GM12878 (cell line): ENCODE data around the gene TIMM22. TPM values are rescaled to one million over a fixed set of nuclear protein-coding genes. Genes with fewer than 3 reads are reported as not detected.

Experiments
- ATAC-seq: fragments of 200-7000 bp; cut with Tn5 transposase; 3 replicates; pipeline ENCODE4 v1.9.1; 2020; ENCODE audit warnings: mild to moderate bottlenecking, moderate library complexity
- BruUV-seq: library from RNA; stranded (reverse); fragments of 400-500 nt; replicated peaks from 2 replicates; lab custom pipeline; 2021; lab: Mats Ljungman, UMichigan
- CTCF ChIA-PET: fragments of 300-600 bp; sonication (Branson Sonifier 250); formaldehyde crosslinking; extraction: SDS; loops from one replicate; lab custom pipeline; 2021; ENCODE audit warnings: inconsistent platforms; lab: Yijun Ruan, JAX
- POLR2A ChIA-PET: fragments of 350-600 bp; formaldehyde crosslinking; extraction: SDS; loops from one replicate; lab custom pipeline; 2021; ENCODE audit warnings: inconsistent platforms; lab: Charles Lee
- RAD21 ChIA-PET: fragments of 300-600 bp; sonication (Branson Sonifier 250); formaldehyde crosslinking; loops from one replicate; lab custom pipeline; 2023; ENCODE audit warnings: antibody characterized with exemption; ENCODE audit not compliant: unreplicated experiment; lab: Charles Lee
- SMC1A ChIA-PET: fragments of 300-600 bp; sonication (Branson Sonifier 250); formaldehyde crosslinking; loops from one replicate; lab custom pipeline; 2023; ENCODE audit not compliant: unreplicated experiment, uncharacterized antibody; lab: Charles Lee
- DNase-seq: peaks from one replicate; pipeline ENCODE4 v3.0.0-alpha.2; 2011; ENCODE audit warnings: low read depth, low spot score
- FAIRE-seq: peaks from 3 replicates; lab custom pipeline; 2011; peaks lifted over from hg19 to GRCh38; lab: Jason Lieb, UNC
- H2AFZ ChIP-seq: 2 replicates; pipeline ENCODE4 v1.6.0; 2011; ENCODE audit warnings: low read depth, low read length, control low read depth; ENCODE audit not compliant: control insufficient read depth
- H3K27ac ChIP-seq: 2 replicates; pipeline ENCODE4 v1.5.1; 2011; ENCODE audit warnings: control low read depth; ENCODE audit not compliant: control insufficient read depth, insufficient read depth
- H3K27me3 ChIP-seq, 2 experiments: replicated peaks in 1 of 2; 2 replicates each; pipeline versions ENCODE4 v1.6.0 to v1.6.1; 2011; ENCODE audit warnings: low read length in 1 of 2; ENCODE audit not compliant: control insufficient read depth in 2 of 2, insufficient read depth in 2 of 2
- H3K36me3 ChIP-seq, 2 experiments: 2 replicates each; pipeline ENCODE4 v1.5.1; 2011; ENCODE audit warnings: low read length in 1 of 2; ENCODE audit not compliant: control insufficient read depth in 2 of 2, insufficient read depth in 2 of 2
- H3K4me1 ChIP-seq: 2 replicates; pipeline ENCODE4 v1.6.1; 2011; ENCODE audit warnings: mild to moderate bottlenecking, low read length, moderate library complexity, mixed read lengths; ENCODE audit not compliant: control insufficient read depth, insufficient read depth
- H3K4me2 ChIP-seq: 2 replicates; pipeline ENCODE4 v1.6.0; 2011; ENCODE audit warnings: control low read depth; ENCODE audit not compliant: control insufficient read depth, insufficient read depth
- H3K4me3 ChIP-seq: fragments of 200-600 bp; sonication (generic); 2 replicates; pipeline ENCODE4 v1.5.1; 2016
- H3K79me2 ChIP-seq: 2 replicates; pipeline ENCODE4 v1.6.0; 2011; ENCODE audit warnings: low read length; ENCODE audit not compliant: control insufficient read depth, insufficient read depth
- H3K9ac ChIP-seq: 2 replicates; pipeline ENCODE4 v1.8.0; 2011; ENCODE audit warnings: low read length, control low read depth, mixed read lengths; ENCODE audit not compliant: control insufficient read depth, insufficient read depth
- H3K9me3 ChIP-seq: replicated peaks from 3 replicates; pipeline ENCODE4 v1.5.1; 2011; ENCODE audit warnings: mild to moderate bottlenecking, low read length; ENCODE audit not compliant: control insufficient read depth, insufficient read depth
- H4K20me1 ChIP-seq: 2 replicates; pipeline ENCODE4 v1.6.0; 2011; ENCODE audit not compliant: control insufficient read depth, insufficient read depth
- CEBPB ChIP-seq, 2 experiments: fragments of 150-350 bp in 1 of 2; IDR thresholded peaks; 2 replicates each; pipeline ENCODE4 v1.6.1; 2012 to 2014; ENCODE audit warnings: low read depth in 2 of 2, low read length in 2 of 2, borderline replicate concordance in 1 of 2, inconsistent platforms in 1 of 2
- CHD2 ChIP-seq: IDR thresholded peaks from 2 replicates; pipeline ENCODE4 v1.6.1; 2011; ENCODE audit warnings: low read depth, low read length, improper control_type of control experiment, borderline replicate concordance
- CREM ChIP-seq: IDR thresholded peaks from 2 replicates; pipeline ENCODE4 v1.6.1; 2014; ENCODE audit warnings: antibody characterized with exemption, low read depth
- JUND ChIP-seq: IDR thresholded peaks from 2 replicates; pipeline ENCODE4 v1.6.1; 2012; ENCODE audit warnings: low read depth, mild to moderate bottlenecking, low read length, improper control_type of control experiment, moderate library complexity
- MTA3 ChIP-seq: IDR thresholded peaks from 2 replicates; pipeline ENCODE4 v1.6.1; 2012; ENCODE audit warnings: low read length, inconsistent platforms, borderline replicate concordance
- NFYA ChIP-seq: IDR thresholded peaks from 2 replicates; pipeline ENCODE4 v1.6.1; 2011; ENCODE audit warnings: low read depth, mild to moderate bottlenecking, low read length, improper control_type of control experiment, borderline replicate concordance
- PAX5 ChIP-seq: IDR thresholded peaks from 2 replicates; pipeline ENCODE4 v1.6.1; 2011; ENCODE audit warnings: low read depth, low read length, borderline replicate concordance
- POLR2A ChIP-seq: IDR thresholded peaks from 2 replicates; pipeline ENCODE4 v1.6.1; 2011; ENCODE audit warnings: low read depth, mild to moderate bottlenecking, low read length
- SMAD5 ChIP-seq: IDR thresholded peaks from 2 replicates; pipeline ENCODE4 v1.6.1; 2016; ENCODE audit warnings: antibody characterized with exemption, low read depth
- SUZ12 ChIP-seq: fragments of 200-600 bp; sonication (generic); IDR thresholded peaks from one replicate; pipeline ENCODE4 v1.6.1; 2018; ENCODE audit warnings: antibody characterized with exemption, mild to moderate bottlenecking; ENCODE audit not compliant: unreplicated experiment
- WGBS: methylation state at CpG from one replicate; pipeline ENCODE4 v1.1.6; 2016; ENCODE audit warnings: low lambda C conversion rate; ENCODE audit not compliant: insufficient replicate concordance, insufficient coverage; ENCODE audit errors: missing lambda C conversion rate; 5-methylcytosine and 5-hydroxymethylcytosine counted together
- in situ Hi-C: fragments of 300-500 bp; cut with MboI; formaldehyde crosslinking; loops from 9 replicates; pipeline ENCODE4 v1.14.3; 2018; ENCODE audit warnings: mixed read lengths
- intact Hi-C: fragments of 100-400 bp; cut with micrococcal nuclease; formaldehyde crosslinking; loops from one replicate; pipeline ENCODE4 v1.14.2; 2022; ENCODE audit not compliant: unreplicated experiment
- polyA plus RNA-seq, 11 experiments: library from polyadenylated mRNA; depleted of rRNA in 4 of 11; unstranded in 6 of 11; stranded (reverse) in 5 of 11; fragments of >200 nt; fragmentation: Nextera tagmentation in 4 of 11; fragmentation: Illumina TruSeq in 1 of 11; extraction: Ambion mirVana in 4 of 11; extraction: Trizol in 1 of 11; gene quantifications; 1 replicate in 1 of 11; 2 replicates in 10 of 11; pipeline versions ENCODE4 v1.2.1 to v1.2.3, GENCODE V29; 2011 to 2016; ENCODE audit warnings: inconsistent platforms in 2 of 11, missing spikeins in 2 of 11, low read depth in 1 of 11
- total RNA-seq, 4 experiments: library from RNA; depleted of rRNA in 3 of 4; stranded (reverse); fragments of >200 nt in 3 of 4; fragmentation: Illumina TruSeq in 1 of 4; extraction: Trizol in 1 of 4; gene quantifications; 2 replicates each; pipeline versions ENCODE4 v1.2.1 to v1.2.3, GENCODE V29; 2013 to 2021
- TF ChIP-seq, protein P1 (sequence below): fragments of 450-650 bp; IDR thresholded peaks from 2 replicates; pipeline ENCODE4 v1.6.1; 2017; ENCODE audit warnings: borderline replicate concordance
- TF ChIP-seq, protein P2 (sequence below): fragments of 450-650 bp; IDR thresholded peaks from 2 replicates; pipeline ENCODE4 v1.6.1; 2018; ENCODE audit warnings: borderline replicate concordance, mild to moderate bottlenecking; ENCODE audit not compliant: partially characterized antibody

TIMM22 gene
- total and polyA plus RNA-seq, 10 of the 15 experiments (the other 5 are each of a cell fraction or from before 2014, with no cell fraction given), result 4.4 to 25.0 (median 10.6) TPM

DNA sequence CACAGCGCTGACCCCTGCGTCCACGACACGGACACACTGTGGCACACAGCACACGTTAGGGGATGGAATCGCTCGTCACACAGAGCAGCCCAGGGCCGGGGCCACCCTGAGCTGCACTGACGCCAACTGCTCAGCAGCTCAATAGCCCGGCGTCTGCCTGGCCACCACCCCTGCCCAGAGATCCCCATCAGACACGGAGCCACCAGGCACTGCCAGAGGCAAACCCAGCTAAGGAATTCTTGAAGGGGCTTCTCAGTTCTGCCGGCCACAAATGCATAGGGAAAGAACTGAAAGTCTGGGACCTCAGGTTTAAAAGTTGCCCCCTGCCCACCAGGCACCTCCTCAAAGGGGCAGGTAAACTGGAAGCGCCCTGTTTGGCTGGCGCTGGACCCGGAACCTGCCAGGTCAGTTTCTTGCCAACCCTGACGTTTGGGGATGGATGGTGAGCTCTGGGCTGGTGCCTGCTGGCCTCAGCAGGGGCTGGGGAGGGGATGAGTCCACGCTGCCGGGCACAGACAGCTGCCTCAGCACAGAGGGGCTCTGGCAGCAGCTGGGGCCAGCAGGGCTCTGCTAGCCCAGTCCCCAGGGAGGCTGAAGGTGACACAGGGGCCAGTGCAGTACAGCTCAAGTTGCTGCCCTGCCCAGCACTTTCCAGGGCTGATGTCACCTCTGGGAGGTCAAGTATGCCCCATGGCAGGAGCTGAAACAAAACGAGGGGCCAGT, 33.2 kb downstream of the TIMM22 start:
- POLR2A ChIA-PET, result interaction anchor here (0.5 kb wide), 1 partner anchor 364 kb away, joined by 3 read pairs; no protein-coding TSS in a partner anchor
- no peak for ATAC-seq
- Histone ChIP-seq H3K9ac (no peak overlapping the region), H3K27me3 (no peaks in the 10 kb centered on the region), H3K9me3 (no peaks in the 10 kb centered on the region), H3K79me2 (no peaks in the 10 kb centered on the region), H4K20me1 (no peaks in the 10 kb centered on the region), H2AFZ (no peak overlapping the region), H3K4me3 (no peak overlapping the region), H3K4me1 (no peaks in the 10 kb centered on the region), H3K36me3 (peaks cover 8 to 10% of the 10 kb centered on the region in 2 experiments; a peak in 3 of 4 replicates)
- in situ Hi-C loops, result no loop called here
- WGBS, result 89% methylated on average over 20 of the region's 20 CpGs
- CTCF ChIA-PET, result no interaction called here
- BruUV-seq, result no TSS peak
- no peak for DNase-seq
- SMC1A ChIA-PET, result no interaction called here
- FAIRE-seq, result no peak
- no peak for TF ChIP-seq CHD2
- TF ChIP-seq, protein P1, sequence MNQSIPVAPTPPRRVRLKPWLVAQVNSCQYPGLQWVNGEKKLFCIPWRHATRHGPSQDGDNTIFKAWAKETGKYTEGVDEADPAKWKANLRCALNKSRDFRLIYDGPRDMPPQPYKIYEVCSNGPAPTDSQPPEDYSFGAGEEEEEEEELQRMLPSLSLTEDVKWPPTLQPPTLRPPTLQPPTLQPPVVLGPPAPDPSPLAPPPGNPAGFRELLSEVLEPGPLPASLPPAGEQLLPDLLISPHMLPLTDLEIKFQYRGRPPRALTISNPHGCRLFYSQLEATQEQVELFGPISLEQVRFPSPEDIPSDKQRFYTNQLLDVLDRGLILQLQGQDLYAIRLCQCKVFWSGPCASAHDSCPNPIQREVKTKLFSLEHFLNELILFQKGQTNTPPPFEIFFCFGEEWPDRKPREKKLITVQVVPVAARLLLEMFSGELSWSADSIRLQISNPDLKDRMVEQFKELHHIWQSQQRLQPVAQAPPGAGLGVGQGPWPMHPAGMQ, result no peak
- TF ChIP-seq, all 136 proteins: peak for 0
- H3K4me2 ChIP-seq, result no peak overlapping the region
- H3K27ac ChIP-seq, result no peak overlapping the region
- intact Hi-C loops, result no loop called here
- RAD21 ChIA-PET, result no interaction called here

DNA sequence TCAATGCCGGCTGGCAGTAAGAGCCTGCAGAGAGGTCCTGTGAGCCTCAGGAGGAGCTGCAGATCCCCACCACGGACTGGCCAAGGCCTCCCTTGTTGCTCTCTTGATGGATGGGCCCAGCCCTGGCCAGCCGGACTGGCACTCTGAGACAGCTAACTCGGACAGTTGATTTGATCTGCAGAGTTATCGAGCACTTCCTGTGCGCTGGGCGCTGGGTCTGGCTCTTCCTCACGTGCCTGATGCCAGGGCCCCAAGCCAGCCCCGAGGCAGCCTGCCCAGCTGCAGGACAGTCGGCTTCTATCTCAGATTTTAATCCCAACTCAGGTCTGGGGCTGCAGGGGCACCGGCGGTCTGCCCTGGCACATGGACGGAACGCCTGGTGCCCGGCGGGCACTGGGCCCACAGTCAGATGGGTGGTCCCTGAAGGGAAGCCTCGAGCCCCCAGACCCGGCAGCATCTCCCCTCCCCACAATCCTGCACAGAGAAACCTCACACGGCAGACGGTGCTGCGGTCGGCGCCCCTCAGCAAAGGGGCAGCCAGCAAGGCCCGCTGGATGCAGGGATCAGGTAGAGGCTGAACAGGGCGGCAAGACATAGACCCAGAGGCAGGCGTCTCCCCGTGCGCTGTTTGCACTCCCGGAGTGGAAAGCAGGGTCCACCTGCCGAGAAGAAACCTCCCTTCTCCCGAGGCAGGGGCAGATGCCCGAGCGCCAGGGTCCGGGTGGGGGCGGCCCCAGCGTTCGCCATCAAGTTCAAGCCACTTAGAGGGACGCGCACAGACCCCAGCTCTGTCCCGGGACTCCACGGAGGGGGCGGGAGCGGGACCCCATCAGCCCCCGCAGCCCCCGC, 34.0 kb downstream of the TIMM22 start:
- ChIA-PET SMC1A (no interaction called here), POLR2A (no interaction called here), CTCF (no interaction called here), RAD21 (no interaction called here)
- Histone ChIP-seq H3K27me3 (no peaks in the 10 kb centered on the region), H3K4me1 (no peaks in the 10 kb centered on the region), H3K4me3 (no peak overlapping the region), H3K79me2 (no peaks in the 10 kb centered on the region), H3K27ac (no peak overlapping the region), H3K9ac (no peak overlapping the region), H3K4me2 (no peak overlapping the region), H4K20me1 (no peaks in the 10 kb centered on the region), H3K36me3 (peaks cover 8 to 10% of the 10 kb centered on the region in 2 experiments; a peak in 3 of 4 replicates), H3K9me3 (no peaks in the 10 kb centered on the region), H2AFZ (no peak overlapping the region)
- BruUV-seq, result no TSS peak
- intact Hi-C loops, result no loop called here
- ATAC-seq, result no peak
- DNase-seq, result no peak
- WGBS, result 93% methylated on average over 39 of the region's 45 CpGs
- no peak for FAIRE-seq
- in situ Hi-C loops, result no loop called here
- TF ChIP-seq JUND (no peak), SUZ12 (no peak), POLR2A (no peak), CREM (no peak), MTA3 (no peak), CEBPB (IDR thresholded peaks at IDR 0.05; ENCODE audit: borderline replicate concordance in 1 of 2, low read depth in 2 of 2, low read length in 2 of 2) (no peak), PAX5 (no peak), NFYA (no peak), SMAD5 (no peak)
- TF ChIP-seq, protein P2, sequence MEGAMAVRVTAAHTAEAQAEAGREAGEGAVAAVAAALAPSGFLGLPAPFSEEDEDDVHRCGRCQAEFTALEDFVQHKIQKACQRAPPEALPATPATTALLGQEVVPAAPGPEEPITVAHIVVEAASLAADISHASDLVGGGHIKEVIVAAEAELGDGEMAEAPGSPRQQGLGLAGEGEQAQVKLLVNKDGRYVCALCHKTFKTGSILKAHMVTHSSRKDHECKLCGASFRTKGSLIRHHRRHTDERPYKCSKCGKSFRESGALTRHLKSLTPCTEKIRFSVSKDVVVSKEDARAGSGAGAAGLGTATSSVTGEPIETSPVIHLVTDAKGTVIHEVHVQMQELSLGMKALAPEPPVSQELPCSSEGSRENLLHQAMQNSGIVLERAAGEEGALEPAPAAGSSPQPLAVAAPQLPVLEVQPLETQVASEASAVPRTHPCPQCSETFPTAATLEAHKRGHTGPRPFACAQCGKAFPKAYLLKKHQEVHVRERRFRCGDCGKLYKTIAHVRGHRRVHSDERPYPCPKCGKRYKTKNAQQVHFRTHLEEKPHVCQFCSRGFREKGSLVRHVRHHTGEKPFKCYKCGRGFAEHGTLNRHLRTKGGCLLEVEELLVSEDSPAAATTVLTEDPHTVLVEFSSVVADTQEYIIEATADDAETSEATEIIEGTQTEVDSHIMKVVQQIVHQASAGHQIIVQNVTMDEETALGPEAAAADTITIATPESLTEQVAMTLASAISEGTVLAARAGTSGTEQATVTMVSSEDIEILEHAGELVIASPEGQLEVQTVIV, result no peak
